GM10266 (cell line): ENCODE results near the gene RNF157.

ENCODE experiments used
- DNase-seq: peaks from one replicate; pipeline ENCODE4 v3.0.0; 2012; ENCODE audit errors: extremely low spot score
- TF ChIP-seq, protein P1 (sequence below): IDR thresholded peaks from 2 replicates; pipeline ENCODE4 v1.5.1; 2012; ENCODE audit warnings: mild to moderate bottlenecking, low read depth; ENCODE audit not compliant: control insufficient read depth, insufficient read depth; ENCODE audit errors: missing control alignments

The RNF157 gene

DNA sequence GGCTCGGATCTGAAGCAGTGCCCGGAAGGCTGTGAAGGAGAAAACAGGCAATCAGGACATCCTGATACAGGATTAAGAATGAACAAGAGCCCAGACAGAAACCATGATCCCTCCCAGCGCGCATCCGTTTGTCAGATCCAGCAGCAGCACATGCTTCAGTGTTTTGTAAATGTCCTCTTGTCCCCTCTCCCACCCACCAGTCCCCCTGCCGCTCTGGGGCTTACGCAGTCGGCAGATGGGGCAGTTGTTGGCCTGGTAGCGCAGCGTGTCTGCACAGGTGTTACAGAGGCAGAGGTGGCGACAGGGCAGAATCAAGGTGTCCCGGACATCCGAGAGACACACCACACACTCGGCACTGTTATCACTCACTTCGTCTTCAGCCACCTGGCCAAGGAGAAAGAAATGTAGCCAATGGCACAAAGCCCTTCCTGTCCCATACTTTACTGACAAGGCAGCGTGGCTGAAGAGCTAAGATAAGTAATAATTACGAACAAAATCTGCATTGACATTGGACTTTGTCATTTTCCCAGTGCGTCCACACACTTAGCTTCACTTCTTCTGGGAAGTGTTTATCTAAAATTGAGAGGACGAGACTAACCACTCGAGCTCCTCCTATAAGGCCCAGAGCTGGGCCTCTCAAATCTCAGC is 78.5 kb downstream of the RNF157 start:
- no peak for DNase-seq
- TF ChIP-seq, protein P1, sequence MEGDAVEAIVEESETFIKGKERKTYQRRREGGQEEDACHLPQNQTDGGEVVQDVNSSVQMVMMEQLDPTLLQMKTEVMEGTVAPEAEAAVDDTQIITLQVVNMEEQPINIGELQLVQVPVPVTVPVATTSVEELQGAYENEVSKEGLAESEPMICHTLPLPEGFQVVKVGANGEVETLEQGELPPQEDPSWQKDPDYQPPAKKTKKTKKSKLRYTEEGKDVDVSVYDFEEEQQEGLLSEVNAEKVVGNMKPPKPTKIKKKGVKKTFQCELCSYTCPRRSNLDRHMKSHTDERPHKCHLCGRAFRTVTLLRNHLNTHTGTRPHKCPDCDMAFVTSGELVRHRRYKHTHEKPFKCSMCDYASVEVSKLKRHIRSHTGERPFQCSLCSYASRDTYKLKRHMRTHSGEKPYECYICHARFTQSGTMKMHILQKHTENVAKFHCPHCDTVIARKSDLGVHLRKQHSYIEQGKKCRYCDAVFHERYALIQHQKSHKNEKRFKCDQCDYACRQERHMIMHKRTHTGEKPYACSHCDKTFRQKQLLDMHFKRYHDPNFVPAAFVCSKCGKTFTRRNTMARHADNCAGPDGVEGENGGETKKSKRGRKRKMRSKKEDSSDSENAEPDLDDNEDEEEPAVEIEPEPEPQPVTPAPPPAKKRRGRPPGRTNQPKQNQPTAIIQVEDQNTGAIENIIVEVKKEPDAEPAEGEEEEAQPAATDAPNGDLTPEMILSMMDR: no peak

DNA sequence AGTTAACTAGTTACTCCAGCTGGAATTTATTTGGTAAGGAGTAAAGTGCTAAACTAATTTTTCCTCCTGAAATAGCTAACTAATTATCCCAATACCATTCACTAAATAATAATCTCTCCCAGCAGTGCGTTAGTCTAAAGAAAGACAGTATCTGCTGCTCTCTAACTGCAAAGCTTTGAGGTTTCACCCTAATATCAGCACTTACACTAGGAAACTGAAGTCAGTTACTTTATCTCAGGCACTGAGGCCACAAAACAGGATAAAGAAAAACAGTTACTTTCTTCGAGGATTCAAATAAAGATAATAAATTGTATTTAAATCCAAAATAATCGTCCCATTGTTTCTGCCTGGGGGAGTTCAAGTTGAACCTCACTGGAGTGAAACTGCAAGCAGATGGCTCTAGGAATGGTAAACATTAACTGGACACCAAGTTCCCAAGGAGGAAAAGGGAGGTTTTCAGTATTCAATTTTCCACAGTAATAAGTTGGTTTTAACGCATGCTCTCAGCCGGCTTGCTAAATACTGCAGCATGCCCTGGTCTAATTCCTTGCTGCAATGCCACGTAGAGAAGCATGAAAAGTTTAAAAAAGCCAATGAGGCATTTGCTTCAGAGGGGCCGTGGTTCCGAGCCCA is 79.3 kb downstream of the RNF157 start:
- DNase-seq: no peak
- TF ChIP-seq, protein P1: no peak

DNA sequence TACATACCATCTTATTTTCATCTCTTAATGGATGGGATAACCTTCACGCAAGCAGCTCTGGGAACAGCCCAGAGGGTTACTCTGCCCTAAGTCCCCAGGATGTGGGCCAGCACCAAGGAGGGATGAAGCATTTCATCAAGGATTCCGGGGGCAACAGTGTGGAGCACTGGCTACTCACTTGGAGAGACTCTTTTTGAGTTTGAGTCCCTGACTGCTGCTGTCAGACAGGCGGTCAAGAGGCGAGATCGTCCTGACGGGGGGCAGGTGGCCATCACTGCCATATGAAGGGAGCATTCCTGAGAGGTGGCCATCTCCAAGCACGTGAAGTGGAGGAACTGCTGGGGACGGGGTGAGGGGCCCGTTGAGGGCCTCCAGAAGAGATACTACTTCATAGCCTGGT is 81.1 kb downstream of the RNF157 start:
- TF ChIP-seq, protein P1: no peak
- no peak for DNase-seq

DNA sequence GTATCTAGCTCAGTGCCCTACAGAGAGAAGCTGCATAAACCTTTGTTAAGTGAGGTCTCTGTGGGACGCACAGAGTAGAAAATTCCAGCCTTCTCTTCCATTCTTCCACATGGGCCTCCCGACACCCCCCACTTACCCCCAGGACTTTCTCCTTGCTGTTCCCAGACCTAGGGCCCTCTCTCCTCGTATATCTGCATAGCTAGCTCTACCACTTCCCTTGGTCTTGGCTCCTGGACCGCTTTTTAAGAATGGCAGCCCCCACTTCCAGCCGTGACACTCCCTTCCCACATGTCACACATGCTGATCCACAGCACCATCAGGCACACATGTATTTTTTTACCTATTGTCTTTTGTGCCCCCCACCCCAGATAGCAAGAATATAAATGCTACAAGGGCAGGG is 82.5 kb downstream of the RNF157 start:
- TF ChIP-seq, protein P1: no peak
- DNase-seq: no peak

DNA sequence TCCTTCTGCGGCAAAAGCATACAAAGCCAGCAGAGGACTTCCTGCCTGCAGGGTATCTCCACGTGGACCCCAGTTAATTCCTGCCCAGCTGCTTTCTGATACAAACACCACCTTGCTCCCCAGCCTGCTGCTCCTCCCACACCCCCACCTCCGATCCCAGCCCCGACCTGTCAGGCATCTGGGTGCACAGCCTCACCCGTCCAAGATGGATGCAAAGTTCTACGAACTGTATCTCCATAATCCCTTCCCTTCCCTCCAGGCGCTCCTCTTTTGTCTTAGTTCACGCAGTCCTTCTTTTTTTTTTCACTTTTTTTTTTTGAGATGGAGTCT is 83.7 kb downstream of the RNF157 start:
- DNase-seq: no peak
- TF ChIP-seq, protein P1: no peak

DNA sequence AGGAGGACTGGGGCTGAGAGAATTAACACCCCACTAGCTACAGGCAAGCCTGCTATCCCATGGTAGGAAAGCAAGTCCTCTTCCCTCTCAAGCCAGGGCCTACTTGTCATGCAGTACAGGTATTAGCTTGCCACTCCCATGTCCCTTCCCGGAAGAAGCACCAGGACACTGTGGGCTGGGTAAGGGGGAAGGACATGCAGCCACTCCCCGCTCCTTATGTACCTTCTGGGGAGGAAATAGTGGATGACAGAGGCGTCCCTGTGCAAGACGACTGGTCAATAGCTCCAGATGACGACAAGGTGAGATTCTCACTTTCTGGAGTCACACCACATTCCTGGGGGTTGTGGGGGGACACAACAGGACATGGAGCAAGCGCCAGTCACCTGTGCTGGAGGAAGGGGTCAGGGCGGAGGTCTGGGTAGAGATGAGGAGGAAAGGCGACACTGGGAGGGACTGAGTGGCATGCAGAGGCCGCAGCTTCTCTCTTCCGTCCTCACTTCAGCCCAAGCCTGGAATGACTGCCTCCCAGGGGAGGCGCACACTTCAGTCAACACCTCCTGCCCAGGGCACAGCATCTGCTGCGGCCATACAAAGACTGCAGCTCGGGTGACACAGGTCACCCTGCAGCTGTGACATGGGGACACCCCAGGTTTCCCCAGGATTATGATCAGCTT is 84.2 kb downstream of the RNF157 start:
- TF ChIP-seq, protein P1: no peak
- no peak for DNase-seq
